HEK293 (cell line): ENCODE results near the gene SCP2D1.

Experiments
- SETDB1 ChIP-seq: IDR thresholded peaks from one replicate; pipeline ENCODE4 v1.6.1; 2017; ENCODE audit warnings: mild to moderate bottlenecking, low read length, moderate library complexity, mixed read lengths; ENCODE audit not compliant: insufficient read length
- ZNF302 ChIP-seq: fragments of 450-650 bp; formaldehyde crosslinking; IDR thresholded peaks from 2 replicates; pipeline ENCODE4 v1.5.1; 2016; ENCODE audit warnings: missing biosample characterization, missing genetic modification characterization, low read depth
- ZNF423 ChIP-seq: fragments of 450-650 bp; formaldehyde crosslinking; IDR thresholded peaks from 2 replicates; pipeline ENCODE4 v1.5.1; 2016; ENCODE audit warnings: missing biosample characterization, missing genetic modification characterization
- ZNF707 ChIP-seq: fragments of 450-650 bp; formaldehyde crosslinking; IDR thresholded peaks from 2 replicates; pipeline ENCODE4 v1.5.1; 2016; ENCODE audit warnings: missing biosample characterization, missing genetic modification characterization
- TF ChIP-seq, protein P1 (sequence below): fragments of 450-650 bp; formaldehyde crosslinking; IDR thresholded peaks from 2 replicates; pipeline ENCODE4 v1.5.1; 2016; ENCODE audit warnings: missing biosample characterization, missing genetic modification characterization
- TF ChIP-seq, protein P2 (sequence below): sonication (generic); formaldehyde crosslinking; IDR thresholded peaks from 2 replicates; pipeline ENCODE4 v1.8.1; 2022; ENCODE audit warnings: mild to moderate bottlenecking, moderate library complexity, missing genetic modification reagents

DNA sequence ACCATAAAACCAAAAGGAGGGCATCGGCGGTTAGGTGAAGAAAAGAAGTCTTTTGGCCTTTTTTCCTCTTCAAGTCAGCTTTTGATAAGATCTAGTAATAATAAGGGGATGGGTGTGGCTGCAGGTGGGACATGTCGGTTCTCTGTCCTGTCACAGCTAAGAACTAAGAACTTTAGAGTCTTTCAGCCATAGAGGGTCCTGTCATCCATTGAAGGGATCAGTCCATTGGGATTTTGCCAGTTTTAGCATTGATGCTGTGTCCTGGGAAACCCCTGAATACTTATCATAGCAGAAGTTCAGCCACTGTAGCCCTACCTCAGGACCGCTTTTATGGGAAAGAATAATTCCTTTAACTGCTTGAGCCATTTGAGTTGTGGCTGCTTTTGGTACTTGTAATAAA, 18.2 kb upstream of the SCP2D1 start:
- TF ChIP-seq, protein P1, sequence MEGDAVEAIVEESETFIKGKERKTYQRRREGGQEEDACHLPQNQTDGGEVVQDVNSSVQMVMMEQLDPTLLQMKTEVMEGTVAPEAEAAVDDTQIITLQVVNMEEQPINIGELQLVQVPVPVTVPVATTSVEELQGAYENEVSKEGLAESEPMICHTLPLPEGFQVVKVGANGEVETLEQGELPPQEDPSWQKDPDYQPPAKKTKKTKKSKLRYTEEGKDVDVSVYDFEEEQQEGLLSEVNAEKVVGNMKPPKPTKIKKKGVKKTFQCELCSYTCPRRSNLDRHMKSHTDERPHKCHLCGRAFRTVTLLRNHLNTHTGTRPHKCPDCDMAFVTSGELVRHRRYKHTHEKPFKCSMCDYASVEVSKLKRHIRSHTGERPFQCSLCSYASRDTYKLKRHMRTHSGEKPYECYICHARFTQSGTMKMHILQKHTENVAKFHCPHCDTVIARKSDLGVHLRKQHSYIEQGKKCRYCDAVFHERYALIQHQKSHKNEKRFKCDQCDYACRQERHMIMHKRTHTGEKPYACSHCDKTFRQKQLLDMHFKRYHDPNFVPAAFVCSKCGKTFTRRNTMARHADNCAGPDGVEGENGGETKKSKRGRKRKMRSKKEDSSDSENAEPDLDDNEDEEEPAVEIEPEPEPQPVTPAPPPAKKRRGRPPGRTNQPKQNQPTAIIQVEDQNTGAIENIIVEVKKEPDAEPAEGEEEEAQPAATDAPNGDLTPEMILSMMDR (tag by site-specific recombination): no peak
- TF ChIP-seq ZNF302 (tag by site-specific recombination): no peak
- TF ChIP-seq ZNF707 (tag by site-specific recombination): no peak
- TF ChIP-seq, protein P2, sequence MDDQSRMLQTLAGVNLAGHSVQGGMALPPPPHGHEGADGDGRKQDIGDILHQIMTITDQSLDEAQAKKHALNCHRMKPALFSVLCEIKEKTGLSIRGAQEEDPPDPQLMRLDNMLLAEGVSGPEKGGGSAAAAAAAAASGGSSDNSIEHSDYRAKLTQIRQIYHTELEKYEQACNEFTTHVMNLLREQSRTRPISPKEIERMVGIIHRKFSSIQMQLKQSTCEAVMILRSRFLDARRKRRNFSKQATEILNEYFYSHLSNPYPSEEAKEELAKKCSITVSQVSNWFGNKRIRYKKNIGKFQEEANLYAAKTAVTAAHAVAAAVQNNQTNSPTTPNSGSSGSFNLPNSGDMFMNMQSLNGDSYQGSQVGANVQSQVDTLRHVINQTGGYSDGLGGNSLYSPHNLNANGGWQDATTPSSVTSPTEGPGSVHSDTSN (CRISPR knock-in tag): no peak
- no peak for TF ChIP-seq SETDB1
- no peak for TF ChIP-seq ZNF423 (tag by site-specific recombination)
